IPS-11a (cell line): Measurements from ENCODE around the gene EYS.

Experiments used
- H3K4me3 ChIP-seq: one replicate; pipeline ENCODE4 v1.5.1; 2013; ENCODE audit warnings: low read depth, low read length, control low read depth

EYS gene

DNA sequence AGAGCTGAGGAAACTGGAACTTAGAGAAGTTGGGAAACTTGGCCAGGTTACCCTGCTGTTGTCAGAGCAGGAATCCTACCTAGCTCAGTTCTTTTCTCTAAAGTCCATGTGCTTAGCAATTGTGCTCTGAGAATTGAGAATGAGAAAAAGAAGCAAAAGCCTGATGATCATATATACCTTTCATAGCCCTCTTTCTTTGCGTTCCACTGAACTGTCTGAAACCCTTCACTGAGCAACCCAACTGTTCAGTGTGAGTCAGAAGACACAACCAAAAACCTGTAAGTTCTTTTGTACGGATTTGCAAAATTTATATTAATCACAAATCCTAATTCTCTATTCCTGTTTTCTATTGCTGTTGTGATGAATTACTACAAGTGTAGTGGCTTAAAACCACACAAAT is 1990.9 kb downstream of the EYS start:
- H3K4me3 ChIP-seq = no peak overlapping the region

GRCh38 chr6:63714091-63714490 is 1992.9 kb downstream of the EYS start:
- no peak overlapping the region for H3K4me3 ChIP-seq

GRCh38 chr6:63713332-63713731 is 1993.7 kb downstream of the EYS start:
- H3K4me3 ChIP-seq = no peak overlapping the region

- no peak overlapping the region for H3K4me3 ChIP-seq
These were observed 1997.9 kb downstream of the EYS start for GRCh38 chr6:63709148-63709547.

DNA sequence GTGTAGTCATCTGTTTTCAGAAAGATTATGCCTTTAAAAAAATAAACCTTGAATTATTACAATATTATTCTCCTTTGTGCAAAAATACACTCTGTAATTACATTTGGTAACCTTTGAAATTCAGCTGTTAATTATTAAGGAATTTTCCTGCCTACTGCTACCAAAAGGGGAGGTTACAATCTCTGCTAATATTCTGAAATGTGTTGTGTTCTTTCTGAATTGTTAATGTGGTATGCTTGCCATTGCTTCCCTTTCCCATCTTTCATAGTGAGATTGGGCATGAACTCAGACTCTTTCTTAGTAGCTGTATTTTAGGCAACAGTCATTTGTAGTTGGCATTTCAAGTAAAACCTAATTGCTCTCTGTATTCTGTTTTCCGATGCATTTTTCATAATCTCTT is 1998.4 kb downstream of the EYS start:
- no peak overlapping the region for H3K4me3 ChIP-seq

GRCh38 chr6:63706630-63707029 is 2000.4 kb downstream of the EYS start:
- no peak overlapping the region for H3K4me3 ChIP-seq

DNA sequence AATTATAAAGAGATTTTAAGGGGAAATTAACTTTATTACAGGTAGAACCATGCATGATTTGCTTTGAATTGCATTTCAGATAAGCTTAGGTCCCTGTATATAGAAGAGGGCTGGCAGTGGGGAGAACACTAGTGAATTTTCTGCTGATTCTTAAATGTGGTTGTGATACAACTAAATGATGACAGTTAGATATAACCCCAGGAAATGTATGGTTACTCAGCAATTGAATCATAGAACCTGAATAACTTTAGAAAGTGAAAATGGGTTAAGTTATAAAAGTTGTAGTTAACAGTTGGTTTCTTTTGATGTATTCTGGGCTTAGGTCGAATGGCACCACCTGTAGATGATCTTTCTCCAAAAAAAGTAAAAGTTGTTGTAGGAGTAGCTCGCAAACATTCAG is 2001.3 kb downstream of the EYS start:
- H3K4me3 ChIP-seq = no peak overlapping the region

DNA sequence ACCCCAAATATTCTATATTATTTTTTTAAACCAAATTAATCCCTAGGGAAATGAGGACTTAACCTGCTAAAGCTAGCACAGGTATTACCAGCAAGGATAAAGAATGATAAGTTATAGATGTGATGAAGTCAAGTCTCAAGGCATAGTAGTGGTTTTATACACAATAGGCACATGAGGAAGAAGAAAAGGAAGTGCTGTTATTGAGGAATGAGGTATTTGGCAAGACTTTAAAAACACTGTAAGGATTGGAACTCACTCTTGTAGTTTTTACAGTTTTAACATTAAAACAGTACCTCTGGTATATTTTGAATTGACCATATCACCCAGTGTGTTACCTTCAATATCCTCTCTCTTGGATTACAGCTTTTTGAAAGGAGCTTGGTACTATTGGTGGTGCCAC is 2016.8 kb downstream of the EYS start:
- H3K4me3 ChIP-seq = no peak overlapping the region

- H3K4me3 ChIP-seq = no peak overlapping the region
These were observed 2017.6 kb downstream of the EYS start for GRCh38 chr6:63689421-63689820.

DNA sequence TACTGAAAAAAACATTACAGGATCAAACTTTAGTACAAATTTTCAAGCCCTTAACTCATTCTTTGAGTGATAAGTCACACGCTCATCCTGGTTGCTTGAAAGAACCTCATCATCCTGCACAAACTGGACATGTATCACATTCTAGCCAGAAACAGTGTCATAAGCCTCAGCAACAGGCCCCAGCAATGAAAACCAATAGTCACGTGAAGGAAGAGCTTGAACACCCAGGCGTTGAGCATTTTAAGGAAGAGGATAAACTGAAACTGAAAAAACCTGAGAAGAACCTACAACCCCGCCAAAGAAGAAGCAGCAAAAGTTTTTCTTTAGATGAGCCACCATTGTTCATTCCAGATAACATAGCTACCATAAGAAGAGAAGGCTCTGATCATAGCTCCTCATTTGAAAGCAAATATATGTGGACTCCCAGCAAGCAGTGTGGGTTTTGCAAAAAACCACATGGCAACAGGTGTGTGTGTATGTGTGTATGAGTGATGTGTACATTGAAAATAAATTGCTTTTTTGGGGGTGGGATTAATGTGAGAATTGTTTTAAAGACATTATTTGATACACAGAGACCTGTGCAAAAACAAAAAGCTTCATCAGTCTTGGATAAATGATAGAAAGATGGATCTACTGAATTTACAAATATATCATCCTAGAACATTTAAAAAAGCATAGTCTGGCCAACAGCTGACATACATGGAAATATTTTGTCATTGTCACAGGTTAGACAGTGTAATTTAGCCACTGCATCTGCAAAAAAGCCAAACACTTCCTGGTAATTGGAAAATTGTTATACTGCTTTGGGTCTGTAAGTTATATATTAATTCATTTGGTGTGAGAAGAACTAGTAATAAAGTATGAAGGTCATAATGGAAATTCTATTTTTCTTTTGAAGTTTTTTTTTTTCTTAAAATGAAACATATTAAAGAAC is 2021.3 kb downstream of the EYS start:
- H3K4me3 ChIP-seq = no peak overlapping the region

GRCh38 chr6:63683071-63683603 is 2023.9 kb downstream of the EYS start:
- H3K4me3 ChIP-seq = no peak overlapping the region

GRCh38 chr6:63677282-63677681 is 2029.7 kb downstream of the EYS start:
- H3K4me3 ChIP-seq = no peak overlapping the region

DNA sequence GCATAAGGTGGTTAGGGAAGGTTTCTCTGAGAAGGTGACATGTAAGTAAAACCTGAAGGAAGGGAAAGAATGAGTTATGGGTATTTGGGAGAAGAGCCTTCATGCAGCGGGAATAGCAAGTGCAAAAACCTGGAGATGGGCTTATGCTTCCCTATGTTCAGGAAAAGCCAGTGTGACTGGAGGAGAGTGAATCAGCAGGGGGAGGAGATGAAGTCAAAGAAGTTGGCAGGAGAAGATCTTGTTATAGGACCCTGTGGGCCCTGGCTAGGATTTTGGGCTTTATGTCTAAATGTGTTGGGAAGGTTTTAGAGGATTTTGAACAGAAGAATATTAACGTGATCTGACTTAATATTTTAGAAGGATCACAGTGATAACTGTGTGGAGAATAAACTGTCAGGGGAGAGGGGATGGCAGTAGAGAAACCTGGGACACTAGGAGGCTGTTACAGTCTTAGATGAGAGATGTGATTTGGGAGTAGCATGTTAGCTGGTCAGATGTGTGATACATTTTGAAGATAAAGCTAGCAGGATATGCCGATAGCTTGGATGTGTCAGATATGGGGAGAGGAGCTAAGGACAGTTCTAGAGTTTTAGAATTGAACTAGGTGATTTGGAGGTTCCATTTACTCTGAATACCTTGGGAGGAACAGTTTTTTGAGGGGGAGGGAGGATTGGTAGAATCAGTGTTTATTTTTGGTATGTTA is 2030.5 kb downstream of the EYS start:
- H3K4me3 ChIP-seq = no peak overlapping the region

DNA sequence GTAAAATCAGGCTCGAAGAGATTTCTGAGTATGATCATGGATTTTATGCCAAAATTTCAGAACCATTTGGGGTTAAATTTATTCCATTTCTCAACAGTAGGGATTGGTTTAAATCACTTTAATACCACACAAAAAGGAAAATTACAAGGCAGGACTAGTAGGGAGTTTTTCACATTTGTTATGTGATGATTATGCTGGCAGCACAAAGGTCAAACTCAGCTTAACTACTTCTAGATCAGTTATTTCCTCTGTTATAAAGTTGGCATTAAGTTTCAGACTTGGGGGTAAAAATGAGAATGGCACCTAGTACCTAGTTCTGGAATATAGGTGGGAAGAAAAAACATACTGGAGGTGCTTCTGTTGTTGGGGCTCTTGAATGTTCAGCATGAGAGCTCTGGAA is 2031.9 kb downstream of the EYS start:
- H3K4me3 ChIP-seq = no peak overlapping the region

GRCh38 chr6:63674635-63675034 is 2032.4 kb downstream of the EYS start:
- H3K4me3 ChIP-seq = no peak overlapping the region

DNA sequence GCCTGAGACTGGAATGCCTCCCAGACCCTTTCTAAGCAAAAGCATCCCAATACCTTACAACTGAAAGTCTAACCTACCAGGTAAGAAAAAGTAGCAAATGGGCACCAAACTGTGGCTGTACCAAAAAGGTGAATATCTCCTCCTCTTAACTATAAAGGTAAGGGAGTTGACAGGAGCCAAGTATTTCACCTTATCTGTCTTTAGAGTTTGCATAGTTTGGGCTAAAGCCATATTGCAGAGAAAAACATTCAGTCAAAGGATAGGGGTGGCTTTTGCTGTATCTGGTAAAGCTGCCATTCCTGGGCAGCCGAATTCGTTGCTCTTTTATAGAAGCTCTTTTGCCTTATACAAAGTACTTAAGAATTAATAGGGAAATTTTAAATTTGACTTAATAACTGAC is 2033.3 kb downstream of the EYS start:
- no peak overlapping the region for H3K4me3 ChIP-seq

DNA sequence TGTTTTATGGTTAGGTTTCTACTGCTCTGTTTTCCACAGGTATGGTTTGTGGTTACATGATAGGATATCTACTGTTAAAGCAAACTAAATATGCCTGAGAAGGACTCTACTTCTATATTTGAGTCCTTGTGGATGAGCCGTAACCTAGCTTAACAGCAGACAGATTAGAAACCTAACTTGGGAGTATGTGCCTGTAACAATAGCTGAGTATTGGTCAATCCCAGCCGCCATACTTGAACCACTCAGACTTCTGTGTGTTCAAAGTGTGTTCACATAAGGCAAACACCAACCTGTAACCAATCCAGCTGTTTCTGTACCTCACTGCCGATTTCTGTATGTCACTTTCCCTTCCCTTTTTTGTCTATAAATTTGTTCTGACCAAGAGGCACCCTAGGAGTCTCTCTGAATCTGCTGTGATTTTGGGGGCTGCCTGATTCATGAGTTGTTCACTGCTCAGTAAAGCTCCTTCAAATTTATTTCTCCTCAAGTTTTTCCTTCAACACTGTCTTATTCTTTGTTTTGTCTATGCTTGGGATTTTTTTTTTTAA is 2034.4 kb downstream of the EYS start:
- no peak overlapping the region for H3K4me3 ChIP-seq

DNA sequence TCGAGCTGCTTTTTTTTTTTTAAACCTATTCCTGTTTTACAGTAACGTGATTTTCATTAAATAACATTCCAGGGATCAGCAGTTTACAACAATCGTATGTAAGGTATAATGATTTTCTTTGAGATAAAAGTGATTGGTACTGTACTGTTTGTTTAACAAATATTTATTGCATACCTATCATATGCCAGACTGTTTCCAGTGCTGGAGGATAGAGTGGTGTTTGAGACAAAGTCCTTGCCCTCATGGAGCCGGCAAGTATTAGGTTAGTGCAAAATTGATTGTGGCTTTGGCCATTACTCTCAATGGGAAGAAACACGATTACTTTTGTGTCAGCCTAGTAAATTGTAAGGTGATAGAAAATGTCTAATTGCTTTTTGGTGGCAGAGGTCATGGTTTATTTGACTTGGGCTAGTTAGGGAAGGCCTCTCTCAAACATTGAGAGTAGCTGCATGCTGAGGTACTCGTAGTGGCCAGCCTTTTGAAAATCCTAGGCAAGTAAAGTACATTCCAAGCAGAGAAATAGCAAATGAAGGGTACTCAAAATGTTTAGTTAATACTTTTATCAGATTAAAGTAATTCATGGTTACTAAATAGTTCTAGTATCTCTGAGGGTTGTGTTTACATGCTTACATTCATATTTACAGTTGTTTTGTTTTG is 2035.8 kb downstream of the EYS start:
- no peak overlapping the region for H3K4me3 ChIP-seq
